IMR-90 (cell line): Measurements from ENCODE around the gene KIAA0825.

Source experiments
- BHLHE40 ChIP-seq: fragments of 150-350 bp; IDR thresholded peaks from 2 replicates; pipeline ENCODE4 v1.6.1; 2016; ENCODE audit warnings: mild to moderate bottlenecking, low read depth, low read length
- CEBPB ChIP-seq: IDR thresholded peaks from 2 replicates; pipeline ENCODE4 v1.6.1; 2012; ENCODE audit warnings: low read depth, low read length, improper control_type of control experiment
- CHD1 ChIP-seq: IDR thresholded peaks from 2 replicates; pipeline ENCODE4 v1.6.1; 2012; ENCODE audit warnings: low read depth, low read length, improper control_type of control experiment
- FOS ChIP-seq: fragments of 150-350 bp; IDR thresholded peaks from 2 replicates; pipeline ENCODE4 v1.6.1; 2016; ENCODE audit warnings: low read depth, low read length
- MAZ ChIP-seq: IDR thresholded peaks from 2 replicates; pipeline ENCODE4 v1.6.1; 2012; ENCODE audit warnings: low read depth, mild to moderate bottlenecking, low read length, improper control_type of control experiment, moderate library complexity, borderline replicate concordance
- NFE2L2 ChIP-seq: fragments of 150-350 bp; IDR thresholded peaks from 2 replicates; pipeline ENCODE4 v1.6.1; 2016; ENCODE audit warnings: low read depth, mild to moderate bottlenecking, low read length
- POLR2A ChIP-seq: IDR thresholded peaks from 2 replicates; pipeline ENCODE4 v1.6.1; 2012; ENCODE audit warnings: mild to moderate bottlenecking, low read depth, low read length
- RAD21 ChIP-seq: IDR thresholded peaks from 2 replicates; pipeline ENCODE4 v1.6.1; 2012; ENCODE audit warnings: low read length, improper control_type of control experiment
- RCOR1 ChIP-seq: IDR thresholded peaks from 2 replicates; pipeline ENCODE4 v1.6.1; 2012; ENCODE audit warnings: mild to moderate bottlenecking, low read length, improper control_type of control experiment; ENCODE audit not compliant: insufficient replicate concordance
- RFX5 ChIP-seq: IDR thresholded peaks from 2 replicates; pipeline ENCODE4 v1.8.0; 2012; ENCODE audit warnings: low read depth, mild to moderate bottlenecking, low read length, moderate library complexity
- SMC3 ChIP-seq: fragments of 150-350 bp; IDR thresholded peaks from 2 replicates; pipeline ENCODE4 v1.6.1; 2016; ENCODE audit warnings: low read depth, mild to moderate bottlenecking, antibody characterized with exemption, low read length, moderate library complexity
- TF ChIP-seq, protein P1 (sequence below): conservative IDR thresholded peaks from 2 replicates; pipeline ENCODE4 v1.5.1; 2012; ENCODE audit warnings: mild to moderate bottlenecking, low read depth, low read length, improper control_type of control experiment
- TF ChIP-seq, protein P2 (sequence below): fragments of 150-350 bp; IDR thresholded peaks from 2 replicates; pipeline ENCODE4 v1.6.1; 2016; ENCODE audit warnings: low read depth, mild to moderate bottlenecking, low read length, moderate library complexity, borderline replicate concordance
- TF ChIP-seq, protein P3 (sequence below): fragments of 150-350 bp; IDR thresholded peaks from 2 replicates; pipeline ENCODE4 v1.6.1; 2017; ENCODE audit warnings: mild to moderate bottlenecking, antibody characterized with exemption, low read length, low read depth

DNA sequence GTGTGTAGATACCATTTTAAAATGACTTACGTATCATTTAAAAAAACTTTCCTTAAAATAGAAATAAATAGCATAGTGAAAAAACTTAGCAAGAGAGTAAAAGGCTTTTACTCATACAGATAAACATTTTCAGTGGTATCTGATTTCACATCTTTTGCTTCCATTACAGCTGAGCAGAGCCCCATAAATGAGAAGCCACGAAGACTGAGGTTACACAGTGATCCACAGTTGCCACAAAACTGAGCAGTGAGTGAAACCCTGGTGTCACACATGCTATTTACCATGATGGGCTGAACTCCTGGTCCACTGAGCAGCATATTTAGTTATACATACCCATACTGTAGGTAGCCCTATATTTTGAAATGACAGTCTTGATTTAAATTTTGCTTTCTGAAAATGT, 401.2 kb downstream of the KIAA0825 start:
- TF ChIP-seq SMC3: no peak
- TF ChIP-seq RCOR1: no peak
- TF ChIP-seq, protein P1, sequence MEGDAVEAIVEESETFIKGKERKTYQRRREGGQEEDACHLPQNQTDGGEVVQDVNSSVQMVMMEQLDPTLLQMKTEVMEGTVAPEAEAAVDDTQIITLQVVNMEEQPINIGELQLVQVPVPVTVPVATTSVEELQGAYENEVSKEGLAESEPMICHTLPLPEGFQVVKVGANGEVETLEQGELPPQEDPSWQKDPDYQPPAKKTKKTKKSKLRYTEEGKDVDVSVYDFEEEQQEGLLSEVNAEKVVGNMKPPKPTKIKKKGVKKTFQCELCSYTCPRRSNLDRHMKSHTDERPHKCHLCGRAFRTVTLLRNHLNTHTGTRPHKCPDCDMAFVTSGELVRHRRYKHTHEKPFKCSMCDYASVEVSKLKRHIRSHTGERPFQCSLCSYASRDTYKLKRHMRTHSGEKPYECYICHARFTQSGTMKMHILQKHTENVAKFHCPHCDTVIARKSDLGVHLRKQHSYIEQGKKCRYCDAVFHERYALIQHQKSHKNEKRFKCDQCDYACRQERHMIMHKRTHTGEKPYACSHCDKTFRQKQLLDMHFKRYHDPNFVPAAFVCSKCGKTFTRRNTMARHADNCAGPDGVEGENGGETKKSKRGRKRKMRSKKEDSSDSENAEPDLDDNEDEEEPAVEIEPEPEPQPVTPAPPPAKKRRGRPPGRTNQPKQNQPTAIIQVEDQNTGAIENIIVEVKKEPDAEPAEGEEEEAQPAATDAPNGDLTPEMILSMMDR: no peak
- no peak for TF ChIP-seq POLR2A
- TF ChIP-seq BHLHE40: no peak
- TF ChIP-seq CHD1: no peak
- TF ChIP-seq RFX5: no peak
- TF ChIP-seq RAD21: no peak
- TF ChIP-seq MAZ: no peak
- TF ChIP-seq, protein P2, sequence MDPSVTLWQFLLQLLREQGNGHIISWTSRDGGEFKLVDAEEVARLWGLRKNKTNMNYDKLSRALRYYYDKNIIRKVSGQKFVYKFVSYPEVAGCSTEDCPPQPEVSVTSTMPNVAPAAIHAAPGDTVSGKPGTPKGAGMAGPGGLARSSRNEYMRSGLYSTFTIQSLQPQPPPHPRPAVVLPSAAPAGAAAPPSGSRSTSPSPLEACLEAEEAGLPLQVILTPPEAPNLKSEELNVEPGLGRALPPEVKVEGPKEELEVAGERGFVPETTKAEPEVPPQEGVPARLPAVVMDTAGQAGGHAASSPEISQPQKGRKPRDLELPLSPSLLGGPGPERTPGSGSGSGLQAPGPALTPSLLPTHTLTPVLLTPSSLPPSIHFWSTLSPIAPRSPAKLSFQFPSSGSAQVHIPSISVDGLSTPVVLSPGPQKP: no peak
- TF ChIP-seq, protein P3, sequence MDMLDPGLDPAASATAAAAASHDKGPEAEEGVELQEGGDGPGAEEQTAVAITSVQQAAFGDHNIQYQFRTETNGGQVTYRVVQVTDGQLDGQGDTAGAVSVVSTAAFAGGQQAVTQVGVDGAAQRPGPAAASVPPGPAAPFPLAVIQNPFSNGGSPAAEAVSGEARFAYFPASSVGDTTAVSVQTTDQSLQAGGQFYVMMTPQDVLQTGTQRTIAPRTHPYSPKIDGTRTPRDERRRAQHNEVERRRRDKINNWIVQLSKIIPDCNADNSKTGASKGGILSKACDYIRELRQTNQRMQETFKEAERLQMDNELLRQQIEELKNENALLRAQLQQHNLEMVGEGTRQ: no peak
- no peak for TF ChIP-seq FOS
- TF ChIP-seq CEBPB: no peak
- no peak for TF ChIP-seq NFE2L2
